Middle frontal gyrus (tissue), 1 donor: ENCODE results near the gene FRMD4B.
A peak's percentile ranks its signal among the peaks of the same experiment; 100 is the strongest.

Experiments used
- DNase-seq: peaks from one replicate; pipeline ENCODE4 v3.0.0-alpha.2; 2015; ENCODE audit warnings: low spot score; ENCODE audit errors: extremely low spot score

Gene FRMD4B

GRCh38 chr3:69203631-69204314 is 182.1 kb downstream of the FRMD4B start:
- no peak for DNase-seq

GRCh38 chr3:69201658-69202057 is 184.2 kb downstream of the FRMD4B start:
- DNase-seq: no peak

GRCh38 chr3:69200384-69201068 is 185.4 kb downstream of the FRMD4B start:
- no peak for DNase-seq

GRCh38 chr3:69199942-69200341 is 185.9 kb downstream of the FRMD4B start:
- no peak for DNase-seq

- no peak for DNase-seq
These were observed 187.9 kb downstream of the FRMD4B start for GRCh38 chr3:69197922-69198530.

- no peak for DNase-seq
These were observed 188.4 kb downstream of the FRMD4B start for GRCh38 chr3:69197455-69197854.

- no peak for DNase-seq
These were observed 189.0 kb downstream of the FRMD4B start for GRCh38 chr3:69196876-69197275.

GRCh38 chr3:69194431-69195165 is 191.3 kb downstream of the FRMD4B start:
- no peak for DNase-seq

- no peak for DNase-seq
These were observed 192.1 kb downstream of the FRMD4B start for GRCh38 chr3:69193749-69194148.

- no peak for DNase-seq
These were observed 194.4 kb downstream of the FRMD4B start for GRCh38 chr3:69191516-69191915.

GRCh38 chr3:69189487-69189886 is 196.4 kb downstream of the FRMD4B start:
- no peak for DNase-seq

- no peak for DNase-seq
These were observed 199.3 kb downstream of the FRMD4B start for GRCh38 chr3:69186575-69187093.

GRCh38 chr3:69182588-69183316 is 203.1 kb downstream of the FRMD4B start:
- DNase-seq: no peak

- DNase-seq: peak; percentile 36
These were observed 204.2 kb downstream of the FRMD4B start for GRCh38 chr3:69181592-69182211.

GRCh38 chr3:69180869-69181591 is 204.9 kb downstream of the FRMD4B start:
- no peak for DNase-seq

GRCh38 chr3:69179740-69180372 is 206.0 kb downstream of the FRMD4B start:
- no peak for DNase-seq

- no peak for DNase-seq
These were observed 206.8 kb downstream of the FRMD4B start for GRCh38 chr3:69178838-69179739.

GRCh38 chr3:69178082-69178481 is 207.8 kb downstream of the FRMD4B start:
- no peak for DNase-seq
